GM12878 (cell line): Measurements from ENCODE around the gene C15orf39. TPM values are rescaled to one million over a fixed set of nuclear protein-coding genes. Genes with fewer than 3 reads are reported as not detected.

Source experiments
- ATAC-seq: fragments of 200-7000 bp; cut with Tn5 transposase; 3 replicates; pipeline ENCODE4 v1.9.1; 2020; ENCODE audit warnings: mild to moderate bottlenecking, moderate library complexity
- BruUV-seq: library from RNA; stranded (reverse); fragments of 400-500 nt; replicated peaks from 2 replicates; lab custom pipeline; 2021; lab: Mats Ljungman, UMichigan
- CTCF ChIA-PET: fragments of 300-600 bp; sonication (Branson Sonifier 250); formaldehyde crosslinking; extraction: SDS; loops from one replicate; lab custom pipeline; 2021; ENCODE audit warnings: inconsistent platforms; lab: Yijun Ruan, JAX
- POLR2A ChIA-PET: fragments of 350-600 bp; formaldehyde crosslinking; extraction: SDS; loops from one replicate; lab custom pipeline; 2021; ENCODE audit warnings: inconsistent platforms; lab: Charles Lee
- RAD21 ChIA-PET: fragments of 300-600 bp; sonication (Branson Sonifier 250); formaldehyde crosslinking; loops from one replicate; lab custom pipeline; 2023; ENCODE audit warnings: antibody characterized with exemption; ENCODE audit not compliant: unreplicated experiment; lab: Charles Lee
- SMC1A ChIA-PET: fragments of 300-600 bp; sonication (Branson Sonifier 250); formaldehyde crosslinking; loops from one replicate; lab custom pipeline; 2023; ENCODE audit not compliant: unreplicated experiment, uncharacterized antibody; lab: Charles Lee
- DNase-seq: peaks from one replicate; pipeline ENCODE4 v3.0.0-alpha.2; 2011; ENCODE audit warnings: low read depth, low spot score
- FAIRE-seq: peaks from 3 replicates; lab custom pipeline; 2011; peaks lifted over from hg19 to GRCh38; lab: Jason Lieb, UNC
- H2AFZ ChIP-seq: 2 replicates; pipeline ENCODE4 v1.6.0; 2011; ENCODE audit warnings: low read depth, low read length, control low read depth; ENCODE audit not compliant: control insufficient read depth
- H3K27ac ChIP-seq: 2 replicates; pipeline ENCODE4 v1.5.1; 2011; ENCODE audit warnings: control low read depth; ENCODE audit not compliant: control insufficient read depth, insufficient read depth
- H3K27me3 ChIP-seq, 2 experiments: replicated peaks in 1 of 2; 2 replicates each; pipeline versions ENCODE4 v1.6.0 to v1.6.1; 2011; ENCODE audit warnings: low read length in 1 of 2; ENCODE audit not compliant: control insufficient read depth in 2 of 2, insufficient read depth in 2 of 2
- H3K36me3 ChIP-seq, 2 experiments: 2 replicates each; pipeline ENCODE4 v1.5.1; 2011; ENCODE audit warnings: low read length in 1 of 2; ENCODE audit not compliant: control insufficient read depth in 2 of 2, insufficient read depth in 2 of 2
- H3K4me1 ChIP-seq: 2 replicates; pipeline ENCODE4 v1.6.1; 2011; ENCODE audit warnings: mild to moderate bottlenecking, low read length, moderate library complexity, mixed read lengths; ENCODE audit not compliant: control insufficient read depth, insufficient read depth
- H3K4me2 ChIP-seq: 2 replicates; pipeline ENCODE4 v1.6.0; 2011; ENCODE audit warnings: control low read depth; ENCODE audit not compliant: control insufficient read depth, insufficient read depth
- H3K4me3 ChIP-seq: fragments of 200-600 bp; sonication (generic); 2 replicates; pipeline ENCODE4 v1.5.1; 2016
- H3K79me2 ChIP-seq: 2 replicates; pipeline ENCODE4 v1.6.0; 2011; ENCODE audit warnings: low read length; ENCODE audit not compliant: control insufficient read depth, insufficient read depth
- H3K9ac ChIP-seq: 2 replicates; pipeline ENCODE4 v1.8.0; 2011; ENCODE audit warnings: low read length, control low read depth, mixed read lengths; ENCODE audit not compliant: control insufficient read depth, insufficient read depth
- H3K9me3 ChIP-seq: replicated peaks from 3 replicates; pipeline ENCODE4 v1.5.1; 2011; ENCODE audit warnings: mild to moderate bottlenecking, low read length; ENCODE audit not compliant: control insufficient read depth, insufficient read depth
- H4K20me1 ChIP-seq: 2 replicates; pipeline ENCODE4 v1.6.0; 2011; ENCODE audit not compliant: control insufficient read depth, insufficient read depth
- BCL11A ChIP-seq: IDR thresholded peaks from 2 replicates; pipeline ENCODE4 v1.6.1; 2011; ENCODE audit warnings: low read depth, low read length
- BHLHE40 ChIP-seq, 2 experiments: fragments of 450-650 bp in 1 of 2; IDR thresholded peaks; 2 replicates each; pipeline ENCODE4 v1.6.1; 2011 to 2017; ENCODE audit warnings: low read depth in 2 of 2, borderline replicate concordance in 1 of 2, improper control_type of control experiment in 1 of 2, low read length in 1 of 2, mild to moderate bottlenecking in 1 of 2
- GABPA ChIP-seq: IDR thresholded peaks from 2 replicates; pipeline ENCODE4 v1.6.1; 2014; ENCODE audit warnings: antibody characterized with exemption, low read depth, mild to moderate bottlenecking, inconsistent platforms
- NRF1 ChIP-seq: conservative IDR thresholded peaks from 2 replicates; pipeline ENCODE4 v1.6.1; 2011; ENCODE audit warnings: mild to moderate bottlenecking, low read depth, low read length, improper control_type of control experiment
- SMAD1 ChIP-seq: fragments of 450-650 bp; IDR thresholded peaks from 2 replicates; pipeline ENCODE4 v1.6.1; 2018; ENCODE audit warnings: mild to moderate bottlenecking, low read depth; ENCODE audit not compliant: partially characterized antibody
- SREBF2 ChIP-seq: IDR thresholded peaks from 2 replicates; pipeline ENCODE4 v1.6.1; 2012; ENCODE audit warnings: mild to moderate bottlenecking, low read length
- ZNF217 ChIP-seq: fragments of 450-650 bp; IDR thresholded peaks from 2 replicates; pipeline ENCODE4 v1.6.1; 2017; ENCODE audit warnings: antibody characterized with exemption, mild to moderate bottlenecking
- WGBS: methylation state at CpG from one replicate; pipeline ENCODE4 v1.1.6; 2016; ENCODE audit warnings: low lambda C conversion rate; ENCODE audit not compliant: insufficient replicate concordance, insufficient coverage; ENCODE audit errors: missing lambda C conversion rate; 5-methylcytosine and 5-hydroxymethylcytosine counted together
- in situ Hi-C: fragments of 300-500 bp; cut with MboI; formaldehyde crosslinking; loops from 9 replicates; pipeline ENCODE4 v1.14.3; 2018; ENCODE audit warnings: mixed read lengths
- intact Hi-C: fragments of 100-400 bp; cut with micrococcal nuclease; formaldehyde crosslinking; loops from one replicate; pipeline ENCODE4 v1.14.2; 2022; ENCODE audit not compliant: unreplicated experiment
- polyA plus RNA-seq, 11 experiments: library from polyadenylated mRNA; depleted of rRNA in 4 of 11; unstranded in 6 of 11; stranded (reverse) in 5 of 11; fragments of >200 nt; fragmentation: Nextera tagmentation in 4 of 11; fragmentation: Illumina TruSeq in 1 of 11; extraction: Ambion mirVana in 4 of 11; extraction: Trizol in 1 of 11; gene quantifications; 1 replicate in 1 of 11; 2 replicates in 10 of 11; pipeline versions ENCODE4 v1.2.1 to v1.2.3, GENCODE V29; 2011 to 2016; ENCODE audit warnings: inconsistent platforms in 2 of 11, missing spikeins in 2 of 11, low read depth in 1 of 11
- total RNA-seq, 4 experiments: library from RNA; depleted of rRNA in 3 of 4; stranded (reverse); fragments of >200 nt in 3 of 4; fragmentation: Illumina TruSeq in 1 of 4; extraction: Trizol in 1 of 4; gene quantifications; 2 replicates each; pipeline versions ENCODE4 v1.2.1 to v1.2.3, GENCODE V29; 2013 to 2021
- TF ChIP-seq, protein P1 (sequence below): fragments of 450-650 bp; IDR thresholded peaks from 2 replicates; pipeline ENCODE4 v1.6.1; 2017; ENCODE audit warnings: mild to moderate bottlenecking, moderate library complexity
- TF ChIP-seq, protein P2 (sequence below), 3 experiments: IDR thresholded peaks in 2 of 3; conservative IDR thresholded peaks in 1 of 3; 2 replicates each; pipeline ENCODE4 v1.5.1; 2011; ENCODE audit warnings: low read depth in 3 of 3, low read length in 3 of 3, mild to moderate bottlenecking in 3 of 3, control low read depth in 2 of 3, moderate library complexity in 2 of 3, inconsistent platforms in 1 of 3, mixed read lengths in 1 of 3; ENCODE audit not compliant: control insufficient read depth in 2 of 3, insufficient read depth in 1 of 3; ENCODE audit errors: extremely low read depth in 1 of 3

The C15orf39 gene
- total and polyA plus RNA-seq, 10 of the 15 experiments (the other 5 are each of a cell fraction or from before 2014, with no cell fraction given): 2.3 to 139 (median 33.0) TPM

DNA sequence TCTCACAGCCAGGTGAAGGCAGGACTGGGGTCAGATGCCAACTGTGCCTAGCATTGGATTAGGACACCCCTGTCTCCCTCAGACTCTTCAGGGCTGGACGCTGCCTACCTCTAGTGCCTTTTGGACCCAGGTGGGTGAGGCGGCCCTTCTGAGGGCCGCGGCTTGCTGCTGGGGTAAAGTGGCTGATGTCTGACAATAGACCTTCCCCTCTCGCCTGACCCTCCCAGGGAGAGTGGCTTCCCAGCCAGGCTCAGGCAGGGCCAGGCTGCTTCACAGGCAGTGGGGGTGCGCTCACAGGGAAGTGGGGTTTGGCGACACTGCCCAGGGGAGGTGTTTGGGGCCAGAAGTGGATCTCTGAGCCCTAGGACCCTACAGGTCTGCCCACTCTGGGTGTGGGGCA, 43.3 kb upstream of the C15orf39 start (continued):
- TF ChIP-seq, protein P1, sequence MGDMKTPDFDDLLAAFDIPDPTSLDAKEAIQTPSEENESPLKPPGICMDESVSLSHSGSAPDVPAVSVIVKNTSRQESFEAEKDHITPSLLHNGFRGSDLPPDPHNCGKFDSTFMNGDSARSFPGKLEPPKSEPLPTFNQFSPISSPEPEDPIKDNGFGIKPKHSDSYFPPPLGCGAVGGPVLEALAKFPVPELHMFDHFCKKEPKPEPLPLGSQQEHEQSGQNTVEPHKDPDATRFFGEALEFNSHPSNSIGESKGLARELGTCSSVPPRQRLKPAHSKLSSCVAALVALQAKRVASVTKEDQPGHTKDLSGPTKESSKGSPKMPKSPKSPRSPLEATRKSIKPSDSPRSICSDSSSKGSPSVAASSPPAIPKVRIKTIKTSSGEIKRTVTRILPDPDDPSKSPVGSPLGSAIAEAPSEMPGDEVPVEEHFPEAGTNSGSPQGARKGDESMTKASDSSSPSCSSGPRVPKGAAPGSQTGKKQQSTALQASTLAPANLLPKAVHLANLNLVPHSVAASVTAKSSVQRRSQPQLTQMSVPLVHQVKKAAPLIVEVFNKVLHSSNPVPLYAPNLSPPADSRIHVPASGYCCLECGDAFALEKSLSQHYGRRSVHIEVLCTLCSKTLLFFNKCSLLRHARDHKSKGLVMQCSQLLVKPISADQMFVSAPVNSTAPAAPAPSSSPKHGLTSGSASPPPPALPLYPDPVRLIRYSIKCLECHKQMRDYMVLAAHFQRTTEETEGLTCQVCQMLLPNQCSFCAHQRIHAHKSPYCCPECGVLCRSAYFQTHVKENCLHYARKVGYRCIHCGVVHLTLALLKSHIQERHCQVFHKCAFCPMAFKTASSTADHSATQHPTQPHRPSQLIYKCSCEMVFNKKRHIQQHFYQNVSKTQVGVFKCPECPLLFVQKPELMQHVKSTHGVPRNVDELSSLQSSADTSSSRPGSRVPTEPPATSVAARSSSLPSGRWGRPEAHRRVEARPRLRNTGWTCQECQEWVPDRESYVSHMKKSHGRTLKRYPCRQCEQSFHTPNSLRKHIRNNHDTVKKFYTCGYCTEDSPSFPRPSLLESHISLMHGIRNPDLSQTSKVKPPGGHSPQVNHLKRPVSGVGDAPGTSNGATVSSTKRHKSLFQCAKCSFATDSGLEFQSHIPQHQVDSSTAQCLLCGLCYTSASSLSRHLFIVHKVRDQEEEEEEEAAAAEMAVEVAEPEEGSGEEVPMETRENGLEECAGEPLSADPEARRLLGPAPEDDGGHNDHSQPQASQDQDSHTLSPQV: no peak
- TF ChIP-seq, protein P2, sequence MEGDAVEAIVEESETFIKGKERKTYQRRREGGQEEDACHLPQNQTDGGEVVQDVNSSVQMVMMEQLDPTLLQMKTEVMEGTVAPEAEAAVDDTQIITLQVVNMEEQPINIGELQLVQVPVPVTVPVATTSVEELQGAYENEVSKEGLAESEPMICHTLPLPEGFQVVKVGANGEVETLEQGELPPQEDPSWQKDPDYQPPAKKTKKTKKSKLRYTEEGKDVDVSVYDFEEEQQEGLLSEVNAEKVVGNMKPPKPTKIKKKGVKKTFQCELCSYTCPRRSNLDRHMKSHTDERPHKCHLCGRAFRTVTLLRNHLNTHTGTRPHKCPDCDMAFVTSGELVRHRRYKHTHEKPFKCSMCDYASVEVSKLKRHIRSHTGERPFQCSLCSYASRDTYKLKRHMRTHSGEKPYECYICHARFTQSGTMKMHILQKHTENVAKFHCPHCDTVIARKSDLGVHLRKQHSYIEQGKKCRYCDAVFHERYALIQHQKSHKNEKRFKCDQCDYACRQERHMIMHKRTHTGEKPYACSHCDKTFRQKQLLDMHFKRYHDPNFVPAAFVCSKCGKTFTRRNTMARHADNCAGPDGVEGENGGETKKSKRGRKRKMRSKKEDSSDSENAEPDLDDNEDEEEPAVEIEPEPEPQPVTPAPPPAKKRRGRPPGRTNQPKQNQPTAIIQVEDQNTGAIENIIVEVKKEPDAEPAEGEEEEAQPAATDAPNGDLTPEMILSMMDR (IDR thresholded peaks at IDR 0.05 in 2 of 3, conservative IDR thresholded peaks at IDR 0.05 in 1 of 3; ENCODE audit: control insufficient read depth in 2 of 3, extremely low read depth in 1 of 3, insufficient read depth in 1 of 3, low read depth in 3 of 3, low read length in 3 of 3): no peak
- no peak for TF ChIP-seq SMAD1

DNA sequence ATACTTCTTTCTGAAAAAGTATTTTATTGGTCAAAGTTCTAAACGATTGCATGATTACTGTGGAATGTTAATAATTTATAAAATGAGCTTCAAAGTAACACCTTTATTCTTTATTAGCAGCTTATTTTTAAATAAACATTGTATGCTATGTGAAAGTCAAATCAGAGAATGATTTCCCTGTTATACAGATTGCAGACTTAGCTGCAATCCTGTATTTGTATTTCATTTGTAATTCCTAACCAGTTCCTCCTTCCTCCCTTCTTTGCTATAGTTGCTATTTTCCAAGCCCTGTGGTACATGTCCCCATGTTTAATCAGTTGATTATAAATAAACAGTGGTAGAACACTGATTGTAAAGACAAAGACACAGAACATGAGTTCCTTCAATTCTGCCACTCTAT, 42.4 kb upstream of the C15orf39 start:
- TF ChIP-seq NRF1 (no peak), GABPA (no peak), SREBF2 (no peak), BCL11A (no peak), ZNF217 (no peak), BHLHE40 (IDR thresholded peaks at IDR 0.05; ENCODE audit: borderline replicate concordance in 1 of 2, low read depth in 2 of 2, low read length in 1 of 2) (no peak)
- Histone ChIP-seq H3K9ac (no peak overlapping the region), H4K20me1 (no peaks in the 10 kb centered on the region), H3K9me3 (no peaks in the 10 kb centered on the region), H3K27ac (no peak overlapping the region), H3K4me1 (no peaks in the 10 kb centered on the region), H3K36me3 (no peaks in the 10 kb centered on the region), H3K27me3 (no peaks in the 10 kb centered on the region), H3K4me2 (no peak overlapping the region), H3K4me3 (no peak overlapping the region), H2AFZ (no peak overlapping the region), H3K79me2 (no peaks in the 10 kb centered on the region)
- intact Hi-C loops: no loop called here
- DNase-seq (no peak), FAIRE-seq (no peak), ATAC-seq (no peak)
- in situ Hi-C loops: no loop called here
- ChIA-PET RAD21 (no interaction called here), CTCF (no interaction called here), SMC1A (no interaction called here), POLR2A (interaction anchor here (0.7 kb wide), 1 partner anchor 35 kb away, joined by 3 read pairs; no protein-coding TSS in a partner anchor)
- no TSS peak for BruUV-seq
- WGBS: 24% methylated on average over 1 of the region's 1 CpG
